Amniotic stem cell (primary cell): Measurements from ENCODE around the gene SMPD3.

ENCODE experiments used
- DNase-seq: peaks from one replicate; lab custom pipeline; 2025; lab: John Stamatoyannopoulos, UW

Gene SMPD3

GRCh38 chr16:68434624-68435210 lies 13.6 kb downstream of the SMPD3 start:
- no peak for DNase-seq

GRCh38 chr16:68433316-68433715 lies 15.0 kb downstream of the SMPD3 start:
- no peak for DNase-seq

GRCh38 chr16:68432701-68433100 lies 15.6 kb downstream of the SMPD3 start:
- DNase-seq = no peak

- DNase-seq = no peak
Measured at GRCh38 chr16:68429076-68429854, 19.0 kb downstream of the SMPD3 start.

- no peak for DNase-seq
Measured at GRCh38 chr16:68427649-68428303, 20.5 kb downstream of the SMPD3 start.

- no peak for DNase-seq
Measured at GRCh38 chr16:68426347-68426652, 22.0 kb downstream of the SMPD3 start.

GRCh38 chr16:68425498-68426346 lies 22.6 kb downstream of the SMPD3 start:
- DNase-seq = no peak

- DNase-seq = no peak
Measured at GRCh38 chr16:68423771-68424170, 24.5 kb downstream of the SMPD3 start.

GRCh38 chr16:68422396-68422960 lies 25.8 kb downstream of the SMPD3 start:
- no peak for DNase-seq

- no peak for DNase-seq
Measured at GRCh38 chr16:68421076-68421475, 27.2 kb downstream of the SMPD3 start.

GRCh38 chr16:68420366-68420942 lies 27.9 kb downstream of the SMPD3 start:
- DNase-seq = no peak

GRCh38 chr16:68417711-68418301 lies 30.5 kb downstream of the SMPD3 start:
- DNase-seq = no peak

GRCh38 chr16:68416057-68417046 lies 32.0 kb downstream of the SMPD3 start:
- DNase-seq = no peak

- DNase-seq = no peak
Measured at GRCh38 chr16:68414581-68414980, 33.7 kb downstream of the SMPD3 start.

- no peak for DNase-seq
Measured at GRCh38 chr16:68412061-68412460, 36.2 kb downstream of the SMPD3 start.

GRCh38 chr16:68411086-68411485 lies 37.2 kb downstream of the SMPD3 start:
- no peak for DNase-seq

GRCh38 chr16:68408967-68409366 lies 39.3 kb downstream of the SMPD3 start:
- no peak for DNase-seq

- no peak for DNase-seq
Measured at GRCh38 chr16:68408428-68408827, 39.9 kb downstream of the SMPD3 start.

- DNase-seq = no peak
Measured at GRCh38 chr16:68406458-68407152, 41.7 kb downstream of the SMPD3 start.
